MV-4-11 (cell line): Measurements from ENCODE around the gene DNAH5.

Experiments used
- DNase-seq: peaks from one replicate; lab custom pipeline; 2025; lab: John Stamatoyannopoulos, UW

DNAH5 gene

GRCh38 chr5:13700626-13701025 is 243.9 kb downstream of the DNAH5 start:
- DNase-seq: no peak

- no peak for DNase-seq
Measured at GRCh38 chr5:13698885-13699284, 245.6 kb downstream of the DNAH5 start.

- DNase-seq: no peak
Measured at GRCh38 chr5:13695076-13695712, 249.3 kb downstream of the DNAH5 start.

GRCh38 chr5:13692172-13692571 is 252.3 kb downstream of the DNAH5 start:
- DNase-seq: no peak

- DNase-seq: no peak
Measured at GRCh38 chr5:13676531-13676930, 268.0 kb downstream of the DNAH5 start.

GRCh38 chr5:13674391-13674790 is 270.1 kb downstream of the DNAH5 start:
- no peak for DNase-seq

GRCh38 chr5:13673511-13673910 is 271.0 kb downstream of the DNAH5 start:
- DNase-seq: no peak

- DNase-seq: no peak
Measured at GRCh38 chr5:13664377-13664776, 280.1 kb downstream of the DNAH5 start.

- no peak for DNase-seq
Measured at GRCh38 chr5:13662626-13663025, 281.9 kb downstream of the DNAH5 start.

- DNase-seq: no peak
Measured at GRCh38 chr5:13661272-13661671, 283.2 kb downstream of the DNAH5 start.

- DNase-seq: no peak
Measured at GRCh38 chr5:13660072-13660471, 284.4 kb downstream of the DNAH5 start.

- DNase-seq: no peak
Measured at GRCh38 chr5:13659391-13659790, 285.1 kb downstream of the DNAH5 start.

- DNase-seq: no peak
Measured at GRCh38 chr5:13658761-13659160, 285.7 kb downstream of the DNAH5 start.

- DNase-seq: no peak
Measured at GRCh38 chr5:13658152-13658551, 286.3 kb downstream of the DNAH5 start.

GRCh38 chr5:13653709-13654108 is 290.8 kb downstream of the DNAH5 start:
- DNase-seq: no peak

GRCh38 chr5:13649656-13650055 is 294.8 kb downstream of the DNAH5 start:
- DNase-seq: no peak

GRCh38 chr5:13648822-13649221 is 295.7 kb downstream of the DNAH5 start:
- no peak for DNase-seq

GRCh38 chr5:13643734-13644133 is 300.8 kb downstream of the DNAH5 start:
- DNase-seq: no peak

GRCh38 chr5:13643196-13643595 is 301.3 kb downstream of the DNAH5 start:
- no peak for DNase-seq
